ENCODE results near the gene RAB30. TPM values are rescaled to one million over a fixed set of nuclear protein-coding genes. Genes with fewer than 3 reads are reported as not detected.
"Not testable (repeated sequence)": the region's sequence is repeated elsewhere in the genome, so short reads cannot be mapped to it uniquely, and the experiment has no call there.

The RAB30 gene
- total RNA-seq, 4 donors from 2014 or later: 29.8 to 57.1 (median 33.9) TPM

- Histone ChIP-seq H3K4me3 (no peak overlapping the region), H3K27me3 (no peaks in the 10 kb centered on the region), H3K4me1 (peaks cover 83 to 93% of the 10 kb centered on the region in 2 donors), H3K27ac (peak overlapping the region; percentile 73 to 81 (median 77)), H3K36me3 (no peaks in the 10 kb centered on the region), H3K9me3 (no peaks in the 10 kb centered on the region)
- no peak for TF ChIP-seq POLR2A (IDR thresholded peaks at IDR 0.05)
- no peak for TF ChIP-seq CTCF (IDR thresholded peaks at IDR 0.05 in 4 of 5, conservative IDR thresholded peaks at IDR 0.05 in 1 of 5)
- DNase-seq (no peak), ATAC-seq (no peak)
- in situ Hi-C loops (cut with MboI; ENCODE audit: low sequenced_read_pairs in 4 of 4) (no loop called here), intact Hi-C loops (cut with DNase I; ENCODE audit: low total_unique reads) (loop anchor here (10.0 kb wide), 1 partner anchor 275 kb away; the partner anchor contains the start of gene CCDC90B)
Observed at GRCh38 chr11:83009999-83010398, 61.7 kb downstream of the RAB30 start.

DNA sequence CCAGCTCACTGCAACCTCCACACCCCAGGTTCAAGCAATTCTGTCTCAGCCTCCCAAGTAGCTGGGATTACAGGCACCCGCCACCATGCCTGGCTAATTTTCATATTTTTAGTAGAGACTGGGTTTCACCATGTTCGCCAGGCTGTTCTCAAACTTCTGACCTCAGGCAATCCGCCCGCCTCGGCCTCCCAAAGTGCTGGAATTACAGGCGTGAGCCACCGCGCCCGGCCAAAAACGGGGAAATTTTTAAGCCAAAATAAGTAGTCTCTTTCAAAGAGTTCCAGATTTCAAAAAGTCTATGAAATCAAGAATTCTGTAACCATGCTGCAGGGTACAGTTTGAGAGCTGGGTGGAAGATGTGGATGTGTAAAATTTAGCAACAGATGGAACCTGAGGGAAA is 62.6 kb downstream of the RAB30 start:
- H3K9me3 ChIP-seq; H3K27me3 ChIP-seq; ATAC-seq; H3K4me3 ChIP-seq; H3K36me3 ChIP-seq; in situ Hi-C loops (cut with MboI; ENCODE audit: low sequenced_read_pairs in 4 of 4); DNase-seq: not testable (repeated sequence)
- Histone ChIP-seq H3K27ac (peak overlapping the region; percentile 73 to 81 (median 77)), H3K4me1 (peaks cover 85 to 92% of the 10 kb centered on the region in 2 donors)
- intact Hi-C loops (cut with DNase I; ENCODE audit: low total_unique reads): loop anchor here (10.0 kb wide), 1 partner anchor 276 kb away; the partner anchor contains the start of gene CCDC90B

DNA sequence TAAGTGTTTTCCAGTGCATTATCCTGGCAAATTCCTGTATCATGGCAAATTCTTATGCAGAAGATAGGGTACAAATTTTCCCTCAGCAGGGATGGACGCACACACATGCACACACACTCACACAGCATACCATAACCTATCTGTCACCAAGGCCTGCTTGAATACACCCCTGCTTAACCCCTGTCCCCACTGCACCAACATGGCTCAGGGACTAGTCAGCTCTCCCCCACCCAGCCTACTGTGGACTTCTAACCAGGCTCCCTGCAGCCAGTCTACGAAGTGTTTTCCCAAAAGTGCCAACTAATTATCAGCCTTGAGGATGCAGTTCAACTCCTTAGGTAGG is 63.1 kb downstream of the RAB30 start:
- in situ Hi-C loops (cut with MboI; ENCODE audit: low sequenced_read_pairs in 4 of 4) (no loop called here), intact Hi-C loops (cut with DNase I; ENCODE audit: low total_unique reads) (loop anchor here (10.0 kb wide), 1 partner anchor 276 kb away; the partner anchor contains the start of gene CCDC90B)
- no peak for DNase-seq
- Histone ChIP-seq H3K36me3 (no peaks in the 10 kb centered on the region), H3K9me3 (no peaks in the 10 kb centered on the region), H3K4me3 (no peak overlapping the region), H3K4me1 (peaks cover 86% of the 10 kb centered on the region in 2 donors), H3K27ac (peak overlapping the region; percentile 73 to 81 (median 77)), H3K27me3 (no peaks in the 10 kb centered on the region)
- TF ChIP-seq CTCF (IDR thresholded peaks at IDR 0.05 in 4 of 5, conservative IDR thresholded peaks at IDR 0.05 in 1 of 5): no peak
- TF ChIP-seq POLR2A (IDR thresholded peaks at IDR 0.05): no peak
- no peak for ATAC-seq

GRCh38 chr11:83007909-83008580 is 63.7 kb downstream of the RAB30 start:
- no peaks in the 10 kb centered on the region for H3K27me3 ChIP-seq
- H3K27ac ChIP-seq: peak overlapping the region; percentile 73 to 81 (median 77)
- no peak for TF ChIP-seq CTCF (IDR thresholded peaks at IDR 0.05 in 4 of 5, conservative IDR thresholded peaks at IDR 0.05 in 1 of 5)
- TF ChIP-seq POLR2A (IDR thresholded peaks at IDR 0.05): no peak
- ATAC-seq (peak in 1 of 2 donors; percentile 22), DNase-seq (no peak)
- intact Hi-C loops (cut with DNase I; ENCODE audit: low total_unique reads) (loop anchor here (10.0 kb wide), 1 partner anchor 277 kb away; the partner anchor contains the start of gene CCDC90B), in situ Hi-C loops (cut with MboI; ENCODE audit: low sequenced_read_pairs in 4 of 4) (no loop called here)
- H3K36me3 ChIP-seq: no peaks in the 10 kb centered on the region
- H3K4me1 ChIP-seq: peaks cover 81 to 86% of the 10 kb centered on the region in 2 donors
- H3K9me3 ChIP-seq: no peaks in the 10 kb centered on the region
- H3K4me3 ChIP-seq: no peak overlapping the region

DNA sequence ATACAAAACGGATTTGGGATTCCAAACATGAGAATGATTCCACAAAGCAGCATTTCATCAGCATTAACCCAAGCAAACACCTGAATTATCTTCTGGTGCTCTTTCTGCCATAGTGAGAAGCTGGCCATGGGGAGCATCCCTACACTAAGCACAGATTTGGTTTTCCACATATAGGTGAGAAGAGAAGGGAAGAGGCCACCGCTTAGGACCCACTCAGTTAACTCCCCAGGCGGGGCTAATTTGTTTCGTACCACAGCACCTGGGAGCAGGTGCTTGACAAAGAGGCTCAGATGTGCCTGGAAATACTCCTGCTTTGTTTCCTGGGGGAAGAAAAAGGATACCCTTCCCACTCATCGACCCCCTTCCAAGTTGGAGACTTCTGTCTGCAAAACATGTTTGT is 64.2 kb downstream of the RAB30 start:
- ATAC-seq: no peak
- Histone ChIP-seq H3K4me1 (peaks cover 81 to 86% of the 10 kb centered on the region in 2 donors), H3K4me3 (no peak overlapping the region), H3K27me3 (no peaks in the 10 kb centered on the region), H3K36me3 (no peaks in the 10 kb centered on the region), H3K9me3 (no peaks in the 10 kb centered on the region), H3K27ac (peak overlapping the region; percentile 73 to 81 (median 77))
- no peak for DNase-seq
- TF ChIP-seq POLR2A (IDR thresholded peaks at IDR 0.05): no peak
- no peak for TF ChIP-seq CTCF (IDR thresholded peaks at IDR 0.05 in 4 of 5, conservative IDR thresholded peaks at IDR 0.05 in 1 of 5)
- intact Hi-C loops (cut with DNase I; ENCODE audit: low total_unique reads) (loop anchor here (10.0 kb wide), 1 partner anchor 277 kb away; the partner anchor contains the start of gene CCDC90B), in situ Hi-C loops (cut with MboI; ENCODE audit: low sequenced_read_pairs in 4 of 4) (no loop called here)

Data from gastrocnemius medialis (tissue), 4 donors.